AG09309 (cell line): ENCODE measurements around the gene ATP6V0C.
"Not testable (repeated sequence)": the region's sequence is repeated elsewhere in the genome, so short reads cannot be mapped to it uniquely, and the experiment has no call there.

Source experiments
- DNase-seq: peaks from one replicate; pipeline ENCODE4 v3.0.0-alpha.2; 2010; ENCODE audit warnings: low read depth
- H3K4me3 ChIP-seq: 2 replicates; pipeline ENCODE4 v1.5.1; 2011; ENCODE audit warnings: mild to moderate bottlenecking, low read depth, low read length, moderate library complexity; ENCODE audit not compliant: control insufficient read depth
- CTCF ChIP-seq: IDR thresholded peaks from 2 replicates; pipeline ENCODE4 v1.5.1; 2011; ENCODE audit warnings: mild to moderate bottlenecking, low read depth, low read length, inconsistent platforms; ENCODE audit not compliant: insufficient read depth, control insufficient read depth; ENCODE audit errors: missing control alignments

The ATP6V0C gene

DNA sequence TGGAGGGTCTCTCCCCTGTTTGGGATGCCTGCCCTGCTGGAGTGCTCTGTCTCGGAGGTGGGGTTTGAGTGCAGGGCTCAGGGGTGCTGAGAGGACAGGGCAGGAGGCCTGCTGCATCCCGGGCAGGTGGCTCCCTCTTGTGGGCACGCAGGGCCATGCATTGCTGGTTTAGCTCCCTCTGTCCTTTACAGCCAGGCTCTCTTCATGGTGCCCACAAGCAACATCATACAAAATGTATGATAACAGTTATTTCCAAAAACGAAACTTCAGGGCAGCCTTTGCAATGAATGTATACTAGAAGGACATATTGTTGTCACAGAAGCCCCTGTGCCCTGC lies 47.0 kb downstream of the ATP6V0C start:
- not testable (repeated sequence) for H3K4me3 ChIP-seq, DNase-seq
- peak; percentile 39 for TF ChIP-seq CTCF

GRCh38 chr16:2567506-2567905 lies 53.8 kb downstream of the ATP6V0C start:
- not testable (repeated sequence) for H3K4me3 ChIP-seq, DNase-seq

DNA sequence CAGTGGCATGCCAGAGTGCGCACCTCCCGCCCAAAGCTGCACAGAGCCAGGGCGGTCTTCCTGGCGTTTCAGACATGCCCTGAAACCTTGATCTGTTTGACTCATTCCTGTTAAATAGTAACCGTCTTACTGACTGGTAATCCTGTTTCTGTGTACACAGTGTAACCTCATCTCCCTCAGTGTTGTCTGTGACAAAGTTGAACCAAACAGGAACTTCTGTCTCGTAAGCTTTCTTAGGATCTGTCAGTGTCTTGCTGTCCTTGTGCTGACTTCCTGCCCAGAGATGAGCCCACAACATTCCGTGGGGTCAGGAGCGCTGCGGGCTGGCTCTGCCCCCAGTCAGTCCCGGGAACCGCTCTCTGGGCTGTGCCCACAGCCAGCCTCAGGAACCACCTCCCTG lies 54.8 kb downstream of the ATP6V0C start:
- H3K4me3 ChIP-seq: not testable (repeated sequence)

More for the DNA sequence above, 54.8 kb downstream of the ATP6V0C start:
- not testable (repeated sequence) for DNase-seq
